Chondrocyte (in vitro differentiated cells): ENCODE data around the gene PTF1A. TPM values are rescaled to one million over a fixed set of nuclear protein-coding genes. Genes with fewer than 3 reads are reported as not detected.

Source experiments
- DNase-seq: peaks from one replicate; pipeline ENCODE4 v3.0.0; 2021; ENCODE audit warnings: mixed read lengths, low spot score
- H3K27ac Mint-ChIP-seq: one replicate; pipeline ENCODE4 v1.8.0; 2021; ENCODE audit warnings: mild to moderate bottlenecking, moderate library complexity, mixed read lengths; ENCODE audit not compliant: unreplicated experiment
- H3K27me3 Mint-ChIP-seq: 2 replicates; pipeline ENCODE4 v1.8.0; 2021; ENCODE audit warnings: low read depth, mixed read lengths
- H3K36me3 Mint-ChIP-seq: 2 replicates; pipeline ENCODE4 v1.8.0; 2021; ENCODE audit warnings: low read depth, mixed read lengths
- H3K4me1 Mint-ChIP-seq: 2 replicates; pipeline ENCODE4 v1.8.0; 2021; ENCODE audit warnings: low read depth, mild to moderate bottlenecking, mixed read lengths
- H3K4me3 Mint-ChIP-seq: one replicate; pipeline ENCODE4 v1.8.0; 2021; ENCODE audit warnings: mild to moderate bottlenecking, moderate library complexity, mixed read lengths; ENCODE audit not compliant: unreplicated experiment
- H3K9me3 Mint-ChIP-seq: 2 replicates; pipeline ENCODE4 v1.8.0; 2021; ENCODE audit warnings: low read depth, mixed read lengths
- CTCF ChIP-seq: fragments of 200-600 bp; sonication (generic); IDR thresholded peaks from 2 replicates; pipeline ENCODE4 v1.5.0; 2021; ENCODE audit warnings: antibody characterized with exemption, mild to moderate bottlenecking, moderate library complexity
- total RNA-seq: library from RNA; stranded (reverse); gene quantifications from 3 replicates; pipeline ENCODE4 v1.2.1, GENCODE V29; 2021

PTF1A gene
- total RNA-seq, 1 donor from 2014 or later = not detected

DNA sequence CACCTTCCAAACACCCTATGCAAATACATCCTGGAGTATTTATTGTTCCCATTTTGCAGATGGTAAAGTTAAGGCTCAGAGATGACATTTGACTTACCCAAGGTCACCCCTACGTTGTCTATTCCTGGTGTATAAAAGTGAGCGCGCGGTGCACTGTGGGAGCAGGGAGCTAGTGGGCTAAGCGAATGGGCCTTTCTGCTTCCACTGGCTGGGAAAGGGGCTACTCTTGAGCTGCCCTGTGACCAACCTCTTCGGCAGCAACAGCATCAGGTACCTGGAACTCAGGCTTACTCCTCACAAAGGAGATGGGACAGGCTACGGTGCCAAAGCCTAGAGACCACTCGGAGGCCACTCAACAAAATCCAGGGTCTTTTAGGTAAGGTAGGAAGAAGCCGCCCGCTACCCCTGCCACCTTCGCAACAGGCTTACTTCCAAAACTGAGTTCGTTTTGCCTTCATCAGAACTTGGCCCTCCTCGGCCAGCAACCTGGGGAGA is 2.4 kb downstream of the PTF1A start:
- no peaks in the 10 kb centered on the region for H3K9me3 Mint-ChIP-seq

GRCh38 chr10:23194966-23195845 is 3.1 kb downstream of the PTF1A start:
- Mint-ChIP-seq H3K36me3 (no peaks in the 10 kb centered on the region), H3K4me1 (peaks cover 10% of the 10 kb centered on the region), H3K9me3 (no peaks in the 10 kb centered on the region), H3K27me3 (peaks cover 72% of the 10 kb centered on the region), H3K4me3 (no peak overlapping the region), H3K27ac (no peak overlapping the region)
- no peak for TF ChIP-seq CTCF
- DNase-seq = no peak

More for the DNA sequence above, 2.4 kb downstream of the PTF1A start:
- H3K36me3 Mint-ChIP-seq = no peaks in the 10 kb centered on the region
- TF ChIP-seq CTCF = no peak
- DNase-seq = no peak
- H3K27me3 Mint-ChIP-seq = peaks cover 70% of the 10 kb centered on the region
- peaks cover 10% of the 10 kb centered on the region for H3K4me1 Mint-ChIP-seq
- no peak overlapping the region for H3K4me3 Mint-ChIP-seq
- no peak overlapping the region for H3K27ac Mint-ChIP-seq

DNA sequence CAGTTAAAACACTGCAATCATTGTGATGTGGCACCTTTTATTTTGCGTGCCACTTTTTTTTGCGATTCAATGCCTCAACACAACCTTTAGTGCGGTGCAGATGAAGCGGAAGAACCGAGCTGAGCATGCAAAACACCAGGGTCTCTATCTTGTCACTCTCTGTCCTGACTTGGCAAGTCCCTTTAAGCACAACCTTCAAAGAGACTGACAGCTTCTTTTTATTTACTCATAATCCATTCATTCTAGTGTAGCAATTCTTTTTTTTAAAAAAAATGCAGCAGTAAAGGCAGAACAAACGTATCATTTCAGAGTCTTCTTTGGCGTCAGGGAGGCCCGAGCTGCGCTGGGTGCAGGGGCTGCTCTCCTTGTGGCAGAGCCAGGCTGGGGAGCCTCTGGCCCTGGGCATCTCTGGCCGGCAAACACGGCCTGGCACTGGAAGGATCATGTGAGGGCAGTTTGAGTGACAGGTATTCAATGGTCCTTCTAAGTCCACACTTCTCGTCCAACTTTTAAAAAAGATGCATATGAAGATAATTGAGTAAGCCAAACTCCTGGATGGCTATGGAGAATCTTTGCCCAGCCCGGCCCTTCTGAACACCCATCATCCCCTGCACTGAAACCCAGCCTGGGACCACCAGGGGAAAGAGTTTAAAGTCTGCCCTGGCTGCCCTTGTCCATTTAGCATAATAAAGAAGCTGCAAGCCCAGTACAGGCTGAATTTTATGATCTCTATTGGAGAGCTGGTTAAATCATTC is 3.9 kb downstream of the PTF1A start:
- peaks cover 72% of the 10 kb centered on the region for H3K27me3 Mint-ChIP-seq
- H3K27ac Mint-ChIP-seq = no peak overlapping the region
- H3K9me3 Mint-ChIP-seq = no peaks in the 10 kb centered on the region
- TF ChIP-seq CTCF = no peak
- H3K36me3 Mint-ChIP-seq = no peaks in the 10 kb centered on the region
- DNase-seq = no peak
- peaks cover 7% of the 10 kb centered on the region for H3K4me1 Mint-ChIP-seq
- H3K4me3 Mint-ChIP-seq = no peak overlapping the region

DNA sequence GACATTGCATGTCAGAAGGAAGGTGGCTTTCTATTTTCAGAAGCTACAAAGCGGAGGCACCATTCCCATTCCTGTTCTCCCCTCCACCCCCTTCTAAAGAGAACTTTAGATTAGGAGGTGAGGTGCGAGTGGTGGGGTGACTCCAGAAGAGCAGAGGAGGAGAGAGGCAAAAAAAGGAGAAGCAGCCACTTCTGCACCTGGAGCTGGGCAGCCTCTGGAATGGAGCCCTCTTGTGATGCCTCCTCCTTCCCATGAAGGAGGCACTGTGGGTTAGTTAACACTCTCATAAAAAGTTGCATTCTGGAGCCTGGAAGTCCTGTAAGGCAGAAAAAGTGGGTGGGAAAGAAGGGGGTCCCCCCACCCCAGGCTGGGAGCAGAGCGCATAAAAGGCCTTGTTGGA is 4.8 kb downstream of the PTF1A start:
- Mint-ChIP-seq H3K36me3 (no peaks in the 10 kb centered on the region), H3K27me3 (peaks cover 77% of the 10 kb centered on the region), H3K4me1 (peaks cover 5% of the 10 kb centered on the region), H3K4me3 (no peak overlapping the region), H3K27ac (no peak overlapping the region), H3K9me3 (no peaks in the 10 kb centered on the region)
- DNase-seq = no peak
- TF ChIP-seq CTCF = no peak

DNA sequence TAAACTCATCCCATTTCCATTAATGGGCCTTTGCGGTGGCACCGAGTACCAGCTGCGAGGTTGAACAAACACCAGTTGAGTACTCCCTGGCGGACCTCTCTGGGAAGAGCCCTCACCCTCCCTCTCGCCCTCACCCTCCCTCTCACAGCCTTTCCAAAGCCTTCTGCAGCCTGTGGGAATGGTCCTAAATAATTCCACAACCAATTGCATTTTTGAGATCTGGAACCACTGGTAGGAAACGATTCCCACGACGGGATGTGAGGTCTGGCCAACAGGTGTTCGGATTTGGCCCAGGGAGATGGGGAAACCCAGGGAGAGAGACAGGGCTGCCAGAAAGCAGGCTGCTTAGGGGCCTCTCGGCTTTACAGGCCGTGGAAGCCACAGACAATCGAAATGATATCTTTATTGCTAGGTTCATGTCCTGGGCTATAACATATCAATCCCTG is 5.3 kb downstream of the PTF1A start:
- DNase-seq = no peak
- Mint-ChIP-seq H3K9me3 (no peaks in the 10 kb centered on the region), H3K27ac (no peak overlapping the region), H3K4me3 (no peak overlapping the region), H3K4me1 (peaks cover 3% of the 10 kb centered on the region), H3K27me3 (peaks cover 81% of the 10 kb centered on the region), H3K36me3 (no peaks in the 10 kb centered on the region)
- TF ChIP-seq CTCF = no peak
